Measurements from ENCODE around the gene SLC9A7.

The SLC9A7 gene

GRCh38 chrX:46653482-46653881 lies 105.4 kb downstream of the SLC9A7 start:
- DNase-seq (ENCODE audit: extremely low read depth, insufficient read length), result no peak
- peak; percentile 60 for TF ChIP-seq CTCF (IDR thresholded peaks at IDR 0.05; ENCODE audit: insufficient read depth, low read length, poor library complexity, severe bottlenecking)
- Histone ChIP-seq H3K27me3 (replicated peaks; ENCODE audit: control insufficient read depth, insufficient read depth, low read length) (no peaks in the 10 kb centered on the region), H3K36me3 (ENCODE audit: control insufficient read depth, insufficient read depth, low read length) (peaks cover 2% of the 10 kb centered on the region), H3K4me3 (replicated peaks; ENCODE audit: low read depth, low read length) (no peak overlapping the region; the same call in 1 of the 2 replicates)

- TF ChIP-seq CTCF (IDR thresholded peaks at IDR 0.05; ENCODE audit: insufficient read depth, low read length, poor library complexity, severe bottlenecking), result no peak
- Histone ChIP-seq H3K36me3 (ENCODE audit: control insufficient read depth, insufficient read depth, low read length) (peaks cover 5% of the 10 kb centered on the region), H3K4me3 (replicated peaks; ENCODE audit: low read depth, low read length) (no peak overlapping the region), H3K27me3 (replicated peaks; ENCODE audit: control insufficient read depth, insufficient read depth, low read length) (no peaks in the 10 kb centered on the region)
- DNase-seq (ENCODE audit: extremely low read depth, insufficient read length), result no peak
These were observed 109.3 kb downstream of the SLC9A7 start for GRCh38 chrX:46649421-46650260.

GRCh38 chrX:46648660-46649059 lies 110.3 kb downstream of the SLC9A7 start:
- no peak overlapping the region for H3K4me3 ChIP-seq (replicated peaks; ENCODE audit: low read depth, low read length)
- H3K27me3 ChIP-seq (replicated peaks; ENCODE audit: control insufficient read depth, insufficient read depth, low read length), result no peaks in the 10 kb centered on the region
- TF ChIP-seq CTCF (IDR thresholded peaks at IDR 0.05; ENCODE audit: insufficient read depth, low read length, poor library complexity, severe bottlenecking), result no peak
- DNase-seq (ENCODE audit: extremely low read depth, insufficient read length), result no peak
- H3K36me3 ChIP-seq (ENCODE audit: control insufficient read depth, insufficient read depth, low read length), result peaks cover 5% of the 10 kb centered on the region

- no peak for TF ChIP-seq CTCF (IDR thresholded peaks at IDR 0.05; ENCODE audit: insufficient read depth, low read length, poor library complexity, severe bottlenecking)
- H3K27me3 ChIP-seq (replicated peaks; ENCODE audit: control insufficient read depth, insufficient read depth, low read length), result no peaks in the 10 kb centered on the region
- no peak overlapping the region for H3K4me3 ChIP-seq (replicated peaks; ENCODE audit: low read depth, low read length)
- peaks cover 5% of the 10 kb centered on the region for H3K36me3 ChIP-seq (ENCODE audit: control insufficient read depth, insufficient read depth, low read length)
- no peak for DNase-seq (ENCODE audit: extremely low read depth, insufficient read length)
These were observed 111.7 kb downstream of the SLC9A7 start for GRCh38 chrX:46647251-46647650.

GRCh38 chrX:46645614-46646013 lies 113.3 kb downstream of the SLC9A7 start:
- Histone ChIP-seq H3K27me3 (replicated peaks; ENCODE audit: control insufficient read depth, insufficient read depth, low read length) (no peaks in the 10 kb centered on the region), H3K4me3 (replicated peaks; ENCODE audit: low read depth, low read length) (no peak overlapping the region), H3K36me3 (ENCODE audit: control insufficient read depth, insufficient read depth, low read length) (peaks cover 3% of the 10 kb centered on the region)
- DNase-seq (ENCODE audit: extremely low read depth, insufficient read length), result no peak
- TF ChIP-seq CTCF (IDR thresholded peaks at IDR 0.05; ENCODE audit: insufficient read depth, low read length, poor library complexity, severe bottlenecking), result no peak

Data from GM06990 (cell line).